ENCODE data around the gene KCNS3.

- TF ChIP-seq CTCF (IDR thresholded peaks at IDR 0.05) (no peak), POLR2A (IDR thresholded peaks at IDR 0.05) (no peak)
Observed at GRCh38 chr2:17853799-17854198, 24.7 kb upstream of the KCNS3 start.

Data from suprapubic skin (tissue), 3 donors.